ENCODE measurements around the gene UBLCP1.

The UBLCP1 gene

DNA sequence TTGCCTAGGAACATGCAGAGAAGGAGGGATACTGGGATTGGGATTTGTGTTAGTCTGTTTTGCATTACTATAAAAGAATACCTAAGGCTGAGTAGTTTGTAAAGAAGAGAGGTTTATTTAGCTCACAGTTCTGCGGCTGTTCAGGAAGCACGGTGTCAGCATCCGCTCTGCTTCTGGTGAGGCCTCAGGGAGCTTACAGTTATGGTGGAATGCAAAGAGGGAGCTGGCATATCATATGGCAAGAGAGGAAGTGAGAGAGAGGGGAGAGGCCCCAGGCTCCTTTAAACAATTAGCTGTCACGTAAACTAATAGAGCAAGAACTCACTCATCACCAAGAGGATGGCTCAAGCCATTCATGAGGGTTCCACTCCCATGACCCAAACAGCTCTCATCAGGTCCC, 40.2 kb downstream of the UBLCP1 start:
- no peak for TF ChIP-seq ZFX (IDR thresholded peaks at IDR 0.05)
- TF ChIP-seq, protein P1, sequence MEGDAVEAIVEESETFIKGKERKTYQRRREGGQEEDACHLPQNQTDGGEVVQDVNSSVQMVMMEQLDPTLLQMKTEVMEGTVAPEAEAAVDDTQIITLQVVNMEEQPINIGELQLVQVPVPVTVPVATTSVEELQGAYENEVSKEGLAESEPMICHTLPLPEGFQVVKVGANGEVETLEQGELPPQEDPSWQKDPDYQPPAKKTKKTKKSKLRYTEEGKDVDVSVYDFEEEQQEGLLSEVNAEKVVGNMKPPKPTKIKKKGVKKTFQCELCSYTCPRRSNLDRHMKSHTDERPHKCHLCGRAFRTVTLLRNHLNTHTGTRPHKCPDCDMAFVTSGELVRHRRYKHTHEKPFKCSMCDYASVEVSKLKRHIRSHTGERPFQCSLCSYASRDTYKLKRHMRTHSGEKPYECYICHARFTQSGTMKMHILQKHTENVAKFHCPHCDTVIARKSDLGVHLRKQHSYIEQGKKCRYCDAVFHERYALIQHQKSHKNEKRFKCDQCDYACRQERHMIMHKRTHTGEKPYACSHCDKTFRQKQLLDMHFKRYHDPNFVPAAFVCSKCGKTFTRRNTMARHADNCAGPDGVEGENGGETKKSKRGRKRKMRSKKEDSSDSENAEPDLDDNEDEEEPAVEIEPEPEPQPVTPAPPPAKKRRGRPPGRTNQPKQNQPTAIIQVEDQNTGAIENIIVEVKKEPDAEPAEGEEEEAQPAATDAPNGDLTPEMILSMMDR (conservative IDR thresholded peaks at IDR 0.05), result no peak
- H3K27ac ChIP-seq, result no peak overlapping the region

GRCh38 chr5:159304961-159305595, 42.0 kb downstream of the UBLCP1 start:
- TF ChIP-seq, protein P1 (conservative IDR thresholded peaks at IDR 0.05), result no peak
- no peak for TF ChIP-seq ZFX (IDR thresholded peaks at IDR 0.05)
- no peak overlapping the region for H3K27ac ChIP-seq

DNA sequence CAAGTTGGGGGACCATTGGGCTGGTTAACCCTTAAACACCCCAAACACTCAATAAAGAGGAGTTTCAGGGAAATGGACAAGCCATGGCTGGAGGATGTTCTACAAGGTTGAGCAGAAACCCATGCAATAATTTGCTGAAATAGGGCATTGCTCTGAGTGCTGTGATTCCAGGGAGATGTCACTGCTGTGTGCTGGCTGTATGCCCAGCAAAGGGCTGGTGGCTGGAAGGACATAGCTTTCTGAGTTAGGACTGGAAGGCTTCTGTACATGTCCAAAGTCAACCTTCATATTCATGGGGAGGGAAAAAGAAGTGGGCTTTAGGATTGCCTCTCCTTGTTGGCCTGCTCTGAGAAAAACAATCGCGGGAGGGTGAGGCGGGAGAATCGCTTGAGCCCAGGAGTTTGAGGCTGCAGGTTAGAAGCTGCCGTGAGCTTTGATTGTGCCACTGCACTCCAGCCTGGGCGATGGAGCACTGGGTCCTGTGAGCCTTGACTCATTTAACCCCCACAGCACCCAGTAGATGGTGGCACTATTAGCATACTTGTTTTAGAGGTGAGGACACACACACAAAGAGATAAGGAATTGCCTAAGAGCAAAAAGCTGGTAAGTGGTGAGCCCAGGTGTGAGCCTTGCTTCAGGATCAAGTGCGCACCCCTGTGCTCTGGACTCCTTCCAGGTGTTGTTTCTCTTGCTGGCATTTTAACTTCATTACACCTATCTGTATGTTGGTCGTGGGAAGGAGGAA, 46.8 kb downstream of the UBLCP1 start:
- no peak for TF ChIP-seq ZFX (IDR thresholded peaks at IDR 0.05)
- TF ChIP-seq, protein P1 (conservative IDR thresholded peaks at IDR 0.05), result no peak
- no peak overlapping the region for H3K27ac ChIP-seq

DNA sequence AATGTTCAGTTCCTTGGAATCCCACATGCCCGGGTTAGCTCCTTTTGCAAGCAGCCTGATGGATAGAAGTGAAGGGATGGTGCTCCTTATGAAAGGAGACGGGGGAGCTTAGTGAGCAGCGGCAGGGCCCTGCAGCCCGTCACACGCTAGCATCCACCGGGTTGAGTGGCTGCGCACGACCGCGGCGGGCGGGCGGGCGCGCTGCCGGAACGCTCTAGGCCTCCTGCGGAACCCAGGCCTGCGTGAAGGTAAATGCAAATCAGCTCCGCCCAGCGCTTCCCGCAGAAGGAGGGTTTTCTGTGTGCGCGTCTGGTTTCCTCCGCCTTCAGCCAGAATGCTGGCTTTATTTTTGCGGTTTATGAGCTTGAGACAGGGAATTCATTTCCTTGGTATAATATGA, 47.4 kb downstream of the UBLCP1 start:
- TF ChIP-seq, protein P1 (conservative IDR thresholded peaks at IDR 0.05), result no peak
- TF ChIP-seq ZFX (IDR thresholded peaks at IDR 0.05), result no peak

DNA sequence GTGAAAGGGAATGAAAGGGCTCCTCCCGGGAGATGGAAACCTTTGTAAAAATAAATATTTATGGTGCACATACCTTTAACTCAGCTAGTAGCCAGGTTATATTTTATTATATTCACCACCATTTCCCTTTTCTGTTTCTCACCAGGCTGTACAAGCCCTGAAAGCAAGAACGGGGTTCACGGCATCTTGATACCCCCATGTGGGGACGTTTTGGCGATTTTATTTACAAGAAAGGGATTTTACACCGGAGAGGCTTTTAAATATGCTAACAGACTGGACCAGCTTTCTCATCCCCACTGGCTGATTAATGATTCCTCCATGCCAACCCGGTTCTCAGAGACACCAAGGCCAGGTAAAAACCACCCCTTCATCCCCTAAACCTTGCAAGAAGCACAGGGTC, 48.0 kb downstream of the UBLCP1 start:
- no peak overlapping the region for H3K27ac ChIP-seq
- TF ChIP-seq, protein P1 (conservative IDR thresholded peaks at IDR 0.05), result no peak
- no peak for TF ChIP-seq ZFX (IDR thresholded peaks at IDR 0.05)

More for the DNA sequence above, 47.4 kb downstream of the UBLCP1 start:
- H3K27ac ChIP-seq, result no peak overlapping the region

DNA sequence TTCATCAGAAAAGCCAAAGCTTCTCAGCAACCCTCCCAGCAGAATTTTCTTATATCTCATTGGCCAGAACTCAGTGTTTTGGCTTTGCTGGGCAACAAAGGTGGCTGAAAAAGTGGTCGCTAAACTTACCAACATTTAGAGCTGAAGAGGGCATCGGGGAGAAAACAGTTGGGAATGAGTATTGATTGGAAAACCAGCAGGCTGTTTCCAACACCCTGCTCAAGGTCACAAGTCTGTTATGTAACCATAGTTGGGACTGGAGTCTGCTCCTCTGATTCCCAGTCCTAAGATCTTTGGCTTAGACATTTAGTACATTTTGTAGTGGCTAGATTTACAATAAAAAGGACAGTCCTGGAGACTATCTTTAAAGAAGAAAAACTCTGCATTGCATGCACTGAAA, 50.1 kb downstream of the UBLCP1 start:
- TF ChIP-seq, protein P1 (conservative IDR thresholded peaks at IDR 0.05), result no peak
- no peak for TF ChIP-seq ZFX (IDR thresholded peaks at IDR 0.05)
- H3K27ac ChIP-seq, result no peak overlapping the region
